Thyroid gland (tissue), 4 donors: ENCODE data around the gene LRRC10. TPM values are rescaled to one million over a fixed set of nuclear protein-coding genes. Genes with fewer than 3 reads are reported as not detected.

Source experiments
- DNase-seq, 2 donors: peaks; one replicate each; pipeline ENCODE4 v3.0.0-alpha.2; 2019
- H3K27ac ChIP-seq, 3 donors: fragments of 200-600 bp; sonication (generic); 1 replicate in 2 of 3; 2 replicates in 1 of 3; pipeline ENCODE4 v1.5.1; 2016 to 2019; ENCODE audit warnings: mild to moderate bottlenecking in 1 of 3, moderate library complexity in 1 of 3
- H3K27me3 ChIP-seq: fragments of 200-600 bp; sonication (generic); one replicate; pipeline ENCODE4 v1.5.1; 2019
- H3K36me3 ChIP-seq, 2 donors: fragments of 200-600 bp; sonication (generic); one replicate each; pipeline ENCODE4 v1.5.1; 2016 to 2019
- H3K4me1 ChIP-seq, 2 donors: fragments of 200-600 bp; sonication (generic); one replicate each; pipeline ENCODE4 v1.5.1; 2017 to 2019
- H3K4me3 ChIP-seq, 3 donors: fragments of 200-600 bp; sonication (generic); replicated peaks in 1 of 3; 1 replicate in 2 of 3; 2 replicates in 1 of 3; pipeline ENCODE4 v1.5.1; 2016; ENCODE audit warnings: mild to moderate bottlenecking in 1 of 3
- H3K9me3 ChIP-seq: fragments of 200-600 bp; sonication (generic); one replicate; pipeline ENCODE4 v1.5.1; 2017
- POLR2A ChIP-seq, 2 donors: fragments of 450-650 bp; IDR thresholded peaks; one replicate each; pipeline ENCODE4 v1.6.1; 2017; ENCODE audit warnings: antibody characterized with exemption in 2 of 2, mild to moderate bottlenecking in 2 of 2, moderate library complexity in 1 of 2
- WGBS, 2 donors: methylation state at CpG; one replicate each; pipeline ENCODE4 v1.1.5; 2017; 5-methylcytosine and 5-hydroxymethylcytosine counted together
- intact Hi-C: fragments of 100-400 bp; cut with DNase I; formaldehyde crosslinking; loops from one replicate; pipeline ENCODE4 v1.15.1; 2023
- total RNA-seq, 4 donors: library from RNA; depleted of rRNA; stranded (reverse); fragments of >200 nt; gene quantifications; one replicate each; pipeline ENCODE4 v1.2.3, GENCODE V29; 2016
- TF ChIP-seq, protein P1 (sequence below), 6 experiments: fragments of 200-600 bp in 3 of 6; fragments of 450-650 bp in 3 of 6; sonication (generic) in 3 of 6; IDR thresholded peaks; one replicate each; pipeline ENCODE4 v1.5.1; 2016 to 2019; ENCODE audit warnings: antibody characterized with exemption in 6 of 6, mild to moderate bottlenecking in 2 of 6, inconsistent platforms in 1 of 6, moderate library complexity in 1 of 6

Gene LRRC10
- total RNA-seq, 4 donors from 2014 or later = not detected

DNA sequence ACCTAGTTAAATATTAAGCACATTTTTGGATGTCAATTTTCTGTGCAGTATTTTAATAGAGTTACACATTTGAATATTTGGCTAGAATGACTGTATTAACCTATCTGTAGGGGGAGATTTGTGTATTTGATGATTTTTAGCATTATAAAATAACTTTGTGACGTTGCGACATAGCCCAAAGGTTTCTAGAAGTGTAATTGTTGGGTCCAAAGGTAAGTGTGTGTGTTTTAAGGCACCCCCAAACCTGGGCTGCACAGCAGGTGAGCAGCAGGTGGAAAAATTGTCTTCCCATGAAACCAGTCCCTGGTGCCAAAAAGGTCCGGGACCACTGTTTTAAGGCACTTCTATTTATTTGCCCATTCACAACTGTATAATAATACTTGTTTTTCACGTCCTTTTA, 22.2 kb downstream of the LRRC10 start:
- WGBS, 2 donors = 94 to 97% methylated on average over 4 of the region's 4 CpGs
- peaks cover 6 to 7% of the 10 kb centered on the region in 2 donors for H3K4me1 ChIP-seq
- H3K4me3 ChIP-seq = no peak overlapping the region
- no peaks in the 10 kb centered on the region for H3K27me3 ChIP-seq
- H3K9me3 ChIP-seq = no peaks in the 10 kb centered on the region
- peaks cover 60 to 64% of the 10 kb centered on the region in 2 donors for H3K36me3 ChIP-seq
- H3K27ac ChIP-seq = no peak overlapping the region
- no peak for DNase-seq
- intact Hi-C loops = loop anchor here (10.0 kb wide), 2 partner anchors 146 to 234 kb away; partner anchors contain the start of genes RAB3IP and YEATS4
- TF ChIP-seq, protein P1, sequence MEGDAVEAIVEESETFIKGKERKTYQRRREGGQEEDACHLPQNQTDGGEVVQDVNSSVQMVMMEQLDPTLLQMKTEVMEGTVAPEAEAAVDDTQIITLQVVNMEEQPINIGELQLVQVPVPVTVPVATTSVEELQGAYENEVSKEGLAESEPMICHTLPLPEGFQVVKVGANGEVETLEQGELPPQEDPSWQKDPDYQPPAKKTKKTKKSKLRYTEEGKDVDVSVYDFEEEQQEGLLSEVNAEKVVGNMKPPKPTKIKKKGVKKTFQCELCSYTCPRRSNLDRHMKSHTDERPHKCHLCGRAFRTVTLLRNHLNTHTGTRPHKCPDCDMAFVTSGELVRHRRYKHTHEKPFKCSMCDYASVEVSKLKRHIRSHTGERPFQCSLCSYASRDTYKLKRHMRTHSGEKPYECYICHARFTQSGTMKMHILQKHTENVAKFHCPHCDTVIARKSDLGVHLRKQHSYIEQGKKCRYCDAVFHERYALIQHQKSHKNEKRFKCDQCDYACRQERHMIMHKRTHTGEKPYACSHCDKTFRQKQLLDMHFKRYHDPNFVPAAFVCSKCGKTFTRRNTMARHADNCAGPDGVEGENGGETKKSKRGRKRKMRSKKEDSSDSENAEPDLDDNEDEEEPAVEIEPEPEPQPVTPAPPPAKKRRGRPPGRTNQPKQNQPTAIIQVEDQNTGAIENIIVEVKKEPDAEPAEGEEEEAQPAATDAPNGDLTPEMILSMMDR (IDR thresholded peaks at IDR 0.05) = no peak
- TF ChIP-seq POLR2A (IDR thresholded peaks at IDR 0.05) = no peak

DNA sequence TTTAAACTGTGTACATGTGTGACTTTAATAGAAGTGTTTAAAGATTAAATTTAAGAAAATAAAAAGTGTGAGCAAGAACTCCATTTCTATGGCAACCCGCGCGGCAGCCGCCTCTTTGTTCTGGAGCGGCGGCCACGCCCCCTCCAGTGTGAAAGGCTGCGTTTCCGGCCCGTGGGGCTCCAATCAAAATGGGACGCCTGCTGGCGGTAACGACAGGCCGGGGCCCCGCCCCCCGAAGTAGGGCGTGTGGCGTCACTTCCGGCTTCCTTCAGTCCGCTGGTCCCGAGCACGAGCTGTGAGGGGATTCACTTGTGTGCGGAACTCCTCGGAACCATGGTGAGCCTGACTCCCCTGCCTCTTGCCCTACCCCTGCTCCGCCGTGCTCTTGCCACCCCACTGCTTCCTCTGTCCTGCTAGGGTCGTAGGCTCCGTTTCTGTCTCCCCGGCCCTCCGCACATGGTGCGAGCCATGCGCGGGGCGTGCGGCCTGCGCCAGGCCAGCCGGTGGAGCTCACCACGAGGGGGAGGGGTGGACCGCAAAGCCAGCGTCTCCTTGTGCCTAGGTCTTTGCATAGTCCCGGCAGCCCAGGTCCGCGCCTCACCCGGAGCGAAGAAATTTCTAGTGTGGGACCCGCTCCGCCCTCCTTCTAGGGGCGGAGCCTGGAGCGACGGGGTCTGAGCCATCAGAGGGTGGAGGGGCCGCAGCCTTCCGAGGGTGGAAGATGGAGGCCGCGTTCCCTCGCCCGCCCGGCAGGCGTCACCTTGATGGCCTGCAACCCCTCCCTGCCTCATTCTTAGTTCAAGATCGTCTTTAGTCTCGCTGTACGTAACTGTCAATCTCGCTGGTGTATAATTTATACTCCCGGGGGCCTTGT, 25.3 kb downstream of the LRRC10 start, which contains the start of gene CCT2:
Gene CCT2 (plus strand): TSS at position 271 of the 874 bp plus-strand sequence. CDS start 63 bp downstream, at position 334.
- no peaks in the 10 kb centered on the region for H3K9me3 ChIP-seq
- peaks cover 6 to 7% of the 10 kb centered on the region in 2 donors for H3K4me1 ChIP-seq
- H3K4me3 ChIP-seq = peak within 1 kb of the TSS; percentile 86 to 94 (median 92)
- DNase-seq = peak; percentile 98
- TF ChIP-seq, protein P1 (IDR thresholded peaks at IDR 0.05) = peak in 3 of 6 experiments; percentile 17 to 28 (median 19)
- peak in 1 of 2 donors; percentile 84 for TF ChIP-seq POLR2A (IDR thresholded peaks at IDR 0.05)
- peaks cover 32 to 34% of the 10 kb centered on the region in 2 donors for H3K36me3 ChIP-seq
- no peaks in the 10 kb centered on the region for H3K27me3 ChIP-seq
- intact Hi-C loops = loop anchor here (10.0 kb wide), 2 partner anchors 149 to 231 kb away; partner anchors contain the start of genes RAB3IP and YEATS4
- 0 to 1% methylated on average over 59 to 61 of the region's 63 CpGs for WGBS, 2 donors
- H3K27ac ChIP-seq = peak within 1 kb of the TSS; percentile 23 to 85 (median 70)

GRCh38 chr12:69583203-69583602, 27.5 kb downstream of the LRRC10 start:
- intact Hi-C loops = loop anchor here (10.0 kb wide), 2 partner anchors 152 to 228 kb away; partner anchors contain the start of genes RAB3IP and YEATS4
- Histone ChIP-seq H3K4me1 (peaks cover 6 to 7% of the 10 kb centered on the region in 2 donors), H3K9me3 (no peaks in the 10 kb centered on the region), H3K36me3 (peaks cover 12 to 15% of the 10 kb centered on the region in 2 donors), H3K27me3 (no peaks in the 10 kb centered on the region), H3K27ac (no peak overlapping the region), H3K4me3 (no peak overlapping the region)
- no peak for TF ChIP-seq POLR2A (IDR thresholded peaks at IDR 0.05)
- TF ChIP-seq, protein P1 (IDR thresholded peaks at IDR 0.05) = no peak
- DNase-seq = no peak

GRCh38 chr12:69580074-69580473, 30.6 kb downstream of the LRRC10 start:
- WGBS, 2 donors = 95 to 100% methylated on average over 1 of the region's 1 CpG
- no peaks in the 10 kb centered on the region for H3K27me3 ChIP-seq
- H3K9me3 ChIP-seq = no peaks in the 10 kb centered on the region
- no peak overlapping the region for H3K27ac ChIP-seq
- DNase-seq = no peak
- intact Hi-C loops = loop anchor here (10.0 kb wide), 2 partner anchors 155 to 225 kb away; partner anchors contain the start of genes RAB3IP and YEATS4
- TF ChIP-seq, protein P1 (IDR thresholded peaks at IDR 0.05) = no peak
- no peak for TF ChIP-seq POLR2A (IDR thresholded peaks at IDR 0.05)
- H3K4me3 ChIP-seq = no peak overlapping the region
- no peaks in the 10 kb centered on the region for H3K36me3 ChIP-seq
- H3K4me1 ChIP-seq = no peaks in the 10 kb centered on the region

GRCh38 chr12:69579029-69579428, 31.7 kb downstream of the LRRC10 start:
- DNase-seq = no peak
- Histone ChIP-seq H3K27ac (no peak overlapping the region), H3K4me3 (no peak overlapping the region), H3K27me3 (no peaks in the 10 kb centered on the region), H3K9me3 (no peaks in the 10 kb centered on the region), H3K4me1 (no peaks in the 10 kb centered on the region), H3K36me3 (peaks cover 7 to 8% of the 10 kb centered on the region in 2 donors)
- intact Hi-C loops = no loop called here
- no peak for TF ChIP-seq POLR2A (IDR thresholded peaks at IDR 0.05)
- TF ChIP-seq, protein P1 (IDR thresholded peaks at IDR 0.05) = no peak
- 82 to 89% methylated on average over 4 of the region's 4 CpGs for WGBS, 2 donors
